OCI-LY3 (cell line): ENCODE results near the gene ZNF726.

Experiments
- H2AFZ ChIP-seq: fragments of 200-600, 300-600 bp; shearing (Covaris generic); 2 replicates; pipeline ENCODE4 v1.6.0; 2014; ENCODE audit warnings: antibody characterized with exemption, low read depth, low read length
- H3K27ac ChIP-seq: fragments of 200-600, 300-600 bp; sonication (generic); 2 replicates; pipeline ENCODE4 v1.5.1; 2014; ENCODE audit warnings: mild to moderate bottlenecking, low read length, moderate library complexity, mixed read lengths
- H3K27me3 ChIP-seq: fragments of 200-600, 300-600 bp; sonication (generic); 2 replicates; pipeline ENCODE4 v1.6.1; 2014; ENCODE audit warnings: low read depth, low read length, mixed read lengths
- H3K36me3 ChIP-seq: fragments of 200-600, 300-600 bp; sonication (generic); replicated peaks from 2 replicates; pipeline ENCODE3; 2014; ENCODE audit warnings: low read depth, low read length, mixed read lengths
- H3K4me1 ChIP-seq: fragments of 300-600, 200-600 bp; sonication (generic); 2 replicates; pipeline ENCODE4 v1.6.1; 2014; ENCODE audit warnings: low read length, mixed read lengths
- H3K4me2 ChIP-seq: fragments of 200-600, 300-600 bp; sonication (generic); 2 replicates; pipeline ENCODE4 v1.6.1; 2014; ENCODE audit warnings: low read length, mixed read lengths
- H3K4me3 ChIP-seq: fragments of 300-600, 200-600 bp; sonication (generic); 2 replicates; pipeline ENCODE4 v1.5.1; 2014; ENCODE audit warnings: antibody characterized with exemption, mild to moderate bottlenecking, low read length, moderate library complexity
- H3K79me2 ChIP-seq: fragments of 300-600, 200-600 bp; shearing (Covaris generic); 2 replicates; pipeline ENCODE4 v1.6.1; 2014; ENCODE audit warnings: mild to moderate bottlenecking, low read length, mixed read lengths
- H3K9ac ChIP-seq: fragments of 300-600, 200-600 bp; shearing (Covaris generic); 2 replicates; pipeline ENCODE4 v1.6.0; 2014; ENCODE audit warnings: mild to moderate bottlenecking, low read length, moderate library complexity
- H3K9me3 ChIP-seq: fragments of 200-600, 300-600 bp; shearing (Covaris generic); 2 replicates; pipeline ENCODE4 v1.6.1; 2014; ENCODE audit warnings: low read length, mixed read lengths; ENCODE audit not compliant: insufficient read depth
- H4K20me1 ChIP-seq: fragments of 200-600, 300-600 bp; sonication (generic); 2 replicates; pipeline ENCODE4 v1.6.1; 2016; ENCODE audit warnings: low read length, mixed read lengths; ENCODE audit not compliant: insufficient read depth
- CTCF ChIP-seq: fragments of 200-600, 300-600 bp; sonication (generic); IDR thresholded peaks from 2 replicates; pipeline ENCODE4 v1.5.1; 2014; ENCODE audit warnings: antibody characterized with exemption, low read length, low read depth
- EZH2phosphoT487 ChIP-seq: fragments of 200-600 bp; shearing (Covaris generic); IDR thresholded peaks from 2 replicates; pipeline ENCODE4 v1.6.1; 2018; ENCODE audit warnings: antibody characterized with exemption, mixed run types, low read depth

ZNF726 gene

GRCh38 chr19:23906835-23907234, 7.9 kb upstream of the ZNF726 start:
- Histone ChIP-seq H4K20me1 (no peaks in the 10 kb centered on the region), H3K9me3 (peaks cover 17% of the 10 kb centered on the region; the same call in 1 of the 2 replicates), H3K27ac (no peak overlapping the region), H3K4me1 (no peaks in the 10 kb centered on the region), H3K9ac (no peak overlapping the region), H3K36me3 (no peaks in the 10 kb centered on the region), H2AFZ (no peak overlapping the region), H3K79me2 (no peaks in the 10 kb centered on the region), H3K27me3 (no peaks in the 10 kb centered on the region), H3K4me3 (no peak overlapping the region), H3K4me2 (no peak overlapping the region)
- no peak for TF ChIP-seq EZH2phosphoT487
- TF ChIP-seq CTCF = no peak

- Histone ChIP-seq H3K9ac (no peak overlapping the region), H3K4me2 (no peak overlapping the region), H3K36me3 (no peaks in the 10 kb centered on the region), H3K9me3 (peaks cover 11% of the 10 kb centered on the region; the same call in 1 of the 2 replicates), H4K20me1 (no peaks in the 10 kb centered on the region), H3K27ac (no peak overlapping the region), H3K79me2 (no peaks in the 10 kb centered on the region), H3K4me1 (no peaks in the 10 kb centered on the region), H3K27me3 (no peaks in the 10 kb centered on the region), H2AFZ (no peak overlapping the region), H3K4me3 (no peak overlapping the region)
- TF ChIP-seq CTCF (no peak), EZH2phosphoT487 (no peak)
Measured at GRCh38 chr19:23908165-23908564, 6.5 kb upstream of the ZNF726 start.

GRCh38 chr19:23909222-23909621, 5.5 kb upstream of the ZNF726 start:
- no peak overlapping the region for H3K4me2 ChIP-seq
- TF ChIP-seq CTCF = no peak
- no peak for TF ChIP-seq EZH2phosphoT487
- no peak overlapping the region for H3K4me3 ChIP-seq
- H3K9ac ChIP-seq = no peak overlapping the region
- no peaks in the 10 kb centered on the region for H3K79me2 ChIP-seq
- peaks cover 13% of the 10 kb centered on the region for H3K9me3 ChIP-seq
- no peaks in the 10 kb centered on the region for H3K27me3 ChIP-seq
- no peaks in the 10 kb centered on the region for H4K20me1 ChIP-seq
- H3K4me1 ChIP-seq = no peaks in the 10 kb centered on the region
- H3K27ac ChIP-seq = no peak overlapping the region
- peaks cover 3% of the 10 kb centered on the region for H3K36me3 ChIP-seq
- no peak overlapping the region for H2AFZ ChIP-seq

GRCh38 chr19:23913931-23914330, 755 bp upstream of the ZNF726 start:
- Histone ChIP-seq H3K27me3 (no peaks in the 10 kb centered on the region), H3K27ac (no peak overlapping the region), H3K4me1 (no peaks in the 10 kb centered on the region), H3K79me2 (peaks cover 21% of the 10 kb centered on the region), H2AFZ (0 out of 2 replicates have a peak overlapping the region, but pooled peaks have one; percentile 66), H3K9me3 (peaks cover 14% of the 10 kb centered on the region; the same call in 1 of the 2 replicates), H4K20me1 (no peaks in the 10 kb centered on the region), H3K4me2 (peak overlapping the region; percentile 50), H3K36me3 (peaks cover 31% of the 10 kb centered on the region), H3K9ac (no peak overlapping the region), H3K4me3 (peak overlapping the region; percentile 87)
- no peak for TF ChIP-seq CTCF
- TF ChIP-seq EZH2phosphoT487 = no peak
